DMS153 (cell line): ENCODE data around the gene NECTIN1.
A peak's percentile ranks its signal among the peaks of the same experiment; 100 is the strongest.

Experiments used
- DNase-seq: peaks from one replicate; lab custom pipeline; 2025; lab: John Stamatoyannopoulos, UW

Gene NECTIN1

GRCh38 chr11:119754656-119755355 is 25.8 kb upstream of the NECTIN1 start:
- DNase-seq: no peak

- DNase-seq: no peak
These were observed 25.2 kb upstream of the NECTIN1 start for GRCh38 chr11:119754199-119754598.

- no peak for DNase-seq
These were observed 23.9 kb upstream of the NECTIN1 start for GRCh38 chr11:119752946-119753345.

- DNase-seq: no peak
These were observed 23.4 kb upstream of the NECTIN1 start for GRCh38 chr11:119752345-119752871.

GRCh38 chr11:119750056-119750455 is 21.1 kb upstream of the NECTIN1 start:
- DNase-seq: no peak

GRCh38 chr11:119749006-119749565 is 20.1 kb upstream of the NECTIN1 start:
- DNase-seq: no peak

GRCh38 chr11:119747868-119748660 is 19.1 kb upstream of the NECTIN1 start:
- no peak for DNase-seq

- no peak for DNase-seq
These were observed 17.0 kb upstream of the NECTIN1 start for GRCh38 chr11:119745776-119746535.

GRCh38 chr11:119745112-119745511 is 16.1 kb upstream of the NECTIN1 start:
- DNase-seq: no peak

- no peak for DNase-seq
These were observed 15.6 kb upstream of the NECTIN1 start for GRCh38 chr11:119744577-119744976.

GRCh38 chr11:119743006-119743405 is 14.0 kb upstream of the NECTIN1 start:
- DNase-seq: no peak

GRCh38 chr11:119742263-119742861 is 13.4 kb upstream of the NECTIN1 start:
- no peak for DNase-seq

GRCh38 chr11:119741369-119742262 is 12.6 kb upstream of the NECTIN1 start:
- DNase-seq: no peak

- peak; percentile 59 for DNase-seq
These were observed 11.0 kb upstream of the NECTIN1 start for GRCh38 chr11:119739975-119740374.

GRCh38 chr11:119739021-119739703 is 10.2 kb upstream of the NECTIN1 start:
- DNase-seq: peak; percentile 87

- DNase-seq: no peak
These were observed 9.0 kb upstream of the NECTIN1 start for GRCh38 chr11:119738059-119738439.

- DNase-seq: no peak
These were observed 8.5 kb upstream of the NECTIN1 start for GRCh38 chr11:119737366-119738058.

- peak; percentile 33 for DNase-seq
These were observed 5.8 kb upstream of the NECTIN1 start for GRCh38 chr11:119734788-119735187.

GRCh38 chr11:119730789-119731386 is 1.9 kb upstream of the NECTIN1 start:
- no peak for DNase-seq
